Measurements from ENCODE around the gene MBOAT7. TPM values are rescaled to one million over a fixed set of nuclear protein-coding genes. Genes with fewer than 3 reads are reported as not detected.
"Not testable (repeated sequence)": the region's sequence is repeated elsewhere in the genome, so short reads cannot be mapped to it uniquely, and the experiment has no call there.

MBOAT7 gene
- total RNA-seq, 2 experiments from 2014 or later: 56.9 to 58.8 TPM

GRCh38 chr19:54186351-54186750 is 3.0 kb downstream of the MBOAT7 start:
- Mint-ChIP-seq H3K27ac (no peak overlapping the region), H3K36me3 (ENCODE audit: low read depth) (peaks cover 18% of the 10 kb centered on the region), H3K4me3 (no peak overlapping the region), H3K27me3 (ENCODE audit: low read depth) (no peaks in the 10 kb centered on the region), H3K9me3 (ENCODE audit: insufficient read depth) (no peaks in the 10 kb centered on the region), H3K4me1 (ENCODE audit: low read depth) (peaks cover 21% of the 10 kb centered on the region)
- ChIA-PET CTCF (interaction anchor here (0.9 kb wide), 1 partner anchor 16 kb away, joined by 4 read pairs; no protein-coding TSS in a partner anchor), POLR2A (interaction anchor here (1.6 to 7.5 kb wide), 2 partner anchors 15 to 27 kb away, joined by 6 to 103 read pairs; partner anchors contain the start of genes LENG1 and RPS9)
- DNase-seq: no peak
- ATAC-seq: no peak

- Mint-ChIP-seq H3K4me1 (ENCODE audit: low read depth) (peaks cover 17% of the 10 kb centered on the region), H3K27me3 (ENCODE audit: low read depth) (no peaks in the 10 kb centered on the region), H3K36me3 (ENCODE audit: low read depth) (peaks cover 22% of the 10 kb centered on the region), H3K27ac (no peak overlapping the region), H3K4me3 (no peak overlapping the region), H3K9me3 (ENCODE audit: insufficient read depth) (no peaks in the 10 kb centered on the region)
- CTCF ChIA-PET: no interaction called here
- POLR2A ChIA-PET: interaction anchor here (0.8 kb wide), 1 partner anchor 17 kb away, joined by 4 read pairs; no protein-coding TSS in a partner anchor
- no peak for ATAC-seq
- DNase-seq: no peak
These were observed 5.9 kb downstream of the MBOAT7 start for GRCh38 chr19:54183431-54183830.

GRCh38 chr19:54181894-54182293 is 7.5 kb downstream of the MBOAT7 start:
- H3K36me3 Mint-ChIP-seq (ENCODE audit: low read depth): peaks cover 20% of the 10 kb centered on the region
- H3K27me3 Mint-ChIP-seq (ENCODE audit: low read depth); CTCF ChIA-PET; H3K27ac Mint-ChIP-seq; H3K4me3 Mint-ChIP-seq; ATAC-seq; H3K9me3 Mint-ChIP-seq (ENCODE audit: insufficient read depth); POLR2A ChIA-PET; H3K4me1 Mint-ChIP-seq (ENCODE audit: low read depth); DNase-seq: not testable (repeated sequence)

GRCh38 chr19:54180691-54181091 is 8.7 kb downstream of the MBOAT7 start:
- DNase-seq: no peak
- H3K27ac Mint-ChIP-seq: no peak overlapping the region
- peaks cover 16% of the 10 kb centered on the region for H3K36me3 Mint-ChIP-seq (ENCODE audit: low read depth)
- ChIA-PET CTCF (no interaction called here), POLR2A (no interaction called here)
- H3K27me3 Mint-ChIP-seq (ENCODE audit: low read depth): no peaks in the 10 kb centered on the region
- no peak overlapping the region for H3K4me3 Mint-ChIP-seq
- H3K4me1 Mint-ChIP-seq (ENCODE audit: low read depth): no peaks in the 10 kb centered on the region
- no peak for ATAC-seq
- no peaks in the 10 kb centered on the region for H3K9me3 Mint-ChIP-seq (ENCODE audit: insufficient read depth)

- DNase-seq (no peak), ATAC-seq (peak; percentile 65)
- CTCF ChIA-PET: no interaction called here
- Mint-ChIP-seq H3K36me3 (ENCODE audit: low read depth) (peaks cover 13% of the 10 kb centered on the region), H3K27me3 (ENCODE audit: low read depth) (no peaks in the 10 kb centered on the region), H3K9me3 (ENCODE audit: insufficient read depth) (no peaks in the 10 kb centered on the region), H3K27ac (no peak overlapping the region), H3K4me1 (ENCODE audit: low read depth) (no peaks in the 10 kb centered on the region), H3K4me3 (no peak overlapping the region)
- POLR2A ChIA-PET: no interaction called here
These were observed 9.4 kb downstream of the MBOAT7 start for GRCh38 chr19:54179921-54180461.

GRCh38 chr19:54179262-54179852 is 10.0 kb downstream of the MBOAT7 start:
- POLR2A ChIA-PET: no interaction called here
- ATAC-seq: no peak

GRCh38 chr19:54178581-54179261 is 10.7 kb downstream of the MBOAT7 start:
- no peaks in the 10 kb centered on the region for H3K9me3 Mint-ChIP-seq (ENCODE audit: insufficient read depth)
- ATAC-seq (peak; percentile 70), DNase-seq (peak; percentile 55)
- ChIA-PET POLR2A (no interaction called here), CTCF (no interaction called here)
- H3K4me1 Mint-ChIP-seq (ENCODE audit: low read depth): no peaks in the 10 kb centered on the region
- H3K27me3 Mint-ChIP-seq (ENCODE audit: low read depth): no peaks in the 10 kb centered on the region
- H3K27ac Mint-ChIP-seq: no peak overlapping the region
- no peak overlapping the region for H3K4me3 Mint-ChIP-seq
- H3K36me3 Mint-ChIP-seq (ENCODE audit: low read depth): peaks cover 13% of the 10 kb centered on the region

More at GRCh38 chr19:54179262-54179852, 10.0 kb downstream of the MBOAT7 start:
- Mint-ChIP-seq H3K36me3 (ENCODE audit: low read depth) (peaks cover 13% of the 10 kb centered on the region), H3K4me3 (no peak overlapping the region), H3K9me3 (ENCODE audit: insufficient read depth) (no peaks in the 10 kb centered on the region), H3K27ac (no peak overlapping the region), H3K27me3 (ENCODE audit: low read depth) (no peaks in the 10 kb centered on the region), H3K4me1 (ENCODE audit: low read depth) (no peaks in the 10 kb centered on the region)
- CTCF ChIA-PET: no interaction called here
- no peak for DNase-seq

- peaks cover 5% of the 10 kb centered on the region for H3K4me1 Mint-ChIP-seq (ENCODE audit: low read depth)
- no peak for DNase-seq
- ChIA-PET POLR2A (interaction anchor here (1.0 to 1.5 kb wide), 2 partner anchors 14 to 27 kb away, joined by 3 to 5 read pairs; partner anchors contain the start of gene RPS9), CTCF (no interaction called here)
- H3K36me3 Mint-ChIP-seq (ENCODE audit: low read depth): peaks cover 11% of the 10 kb centered on the region
- ATAC-seq: no peak
- no peaks in the 10 kb centered on the region for H3K27me3 Mint-ChIP-seq (ENCODE audit: low read depth)
- no peaks in the 10 kb centered on the region for H3K9me3 Mint-ChIP-seq (ENCODE audit: insufficient read depth)
- no peak overlapping the region for H3K4me3 Mint-ChIP-seq
- H3K27ac Mint-ChIP-seq: no peak overlapping the region
These were observed 15.2 kb downstream of the MBOAT7 start for GRCh38 chr19:54173951-54174834.

GRCh38 chr19:54173359-54173699 is 16.1 kb downstream of the MBOAT7 start:
- ChIA-PET POLR2A (interaction anchor here (1.5 kb wide), 1 partner anchor 28 kb away, joined by 5 read pairs; the partner anchor contains the start of gene RPS9), CTCF (interaction anchor here (1.1 kb wide), 1 partner anchor 16 kb away, joined by 4 read pairs; the partner anchor contains the start of gene MBOAT7)
- DNase-seq (no peak), ATAC-seq (no peak)
- Mint-ChIP-seq H3K27me3 (ENCODE audit: low read depth) (no peaks in the 10 kb centered on the region), H3K4me1 (ENCODE audit: low read depth) (peaks cover 7% of the 10 kb centered on the region), H3K4me3 (no peak overlapping the region), H3K36me3 (ENCODE audit: low read depth) (peaks cover 6% of the 10 kb centered on the region), H3K9me3 (ENCODE audit: insufficient read depth) (no peaks in the 10 kb centered on the region), H3K27ac (no peak overlapping the region)

- ATAC-seq (no peak), DNase-seq (no peak)
- no peaks in the 10 kb centered on the region for H3K9me3 Mint-ChIP-seq (ENCODE audit: insufficient read depth)
- H3K27ac Mint-ChIP-seq: no peak within 1 kb of the TSS
- no peaks in the 10 kb centered on the region for H3K27me3 Mint-ChIP-seq (ENCODE audit: low read depth)
- CTCF ChIA-PET: interaction anchor here (1.1 kb wide), 1 partner anchor 17 kb away, joined by 4 read pairs; the partner anchor contains the start of gene MBOAT7
- H3K36me3 Mint-ChIP-seq (ENCODE audit: low read depth): peaks cover 2% of the 10 kb centered on the region
- H3K4me3 Mint-ChIP-seq: no peak within 1 kb of the TSS
- H3K4me1 Mint-ChIP-seq (ENCODE audit: low read depth): peaks cover 11% of the 10 kb centered on the region
- POLR2A ChIA-PET: interaction anchor here (1.5 kb wide), 1 partner anchor 28 kb away, joined by 5 read pairs; the partner anchor contains the start of gene RPS9
These were observed 16.7 kb downstream of the MBOAT7 start, which contains the start of gene TMC4 for GRCh38 chr19:54172471-54173358. Gene TMC4, minus strand, starts transcription at chr19:54173160. Its CDS starts 43 bp downstream, at chr19:54173117.

All from activated CD8-positive, alpha-beta T cell treated with anti-CD3 and anti-CD28 coated beads, Interleukin-2, amount 10 ng/mL, durations not matched to agents 7 days and 5 days (primary cell).